Activated naive CD4-positive, alpha-beta T cell treated with anti-CD3 and anti-CD28 coated beads, Interleukin-2, amount 50 U/mL, for 72 hours (primary cell): ENCODE results near the gene MID1. TPM values are rescaled to one million over a fixed set of nuclear protein-coding genes. Genes with fewer than 3 reads are reported as not detected.

Experiments
- ATAC-seq, 2 donors: fragments of 150-1000 bp; cut with Tn5 transposase; 2 replicates each; pipeline ENCODE4 v1.10.0; 2021; ENCODE audit warnings: mild to moderate bottlenecking in 2 of 2, moderate library complexity in 2 of 2
- DNase-seq, 2 donors: peaks; one replicate each; pipeline ENCODE4 v3.0.0; 2021 to 2022; ENCODE audit warnings: low spot score in 2 of 2
- H3K27ac Mint-ChIP-seq, 2 donors: one replicate each; pipeline ENCODE4 v1.8.0; 2022; ENCODE audit warnings: mild to moderate bottlenecking in 2 of 2, mixed read lengths in 2 of 2
- H3K36me3 Mint-ChIP-seq, 2 donors: one replicate each; pipeline ENCODE4 v1.8.0; 2022; ENCODE audit warnings: mixed read lengths in 2 of 2
- H3K9me3 Mint-ChIP-seq, 2 donors: one replicate each; pipeline ENCODE4 v1.8.0; 2022; ENCODE audit warnings: mixed read lengths in 2 of 2
- total RNA-seq, 2 donors: library from RNA; stranded (reverse); gene quantifications; one replicate each; pipeline ENCODE4 v1.2.3, GENCODE V29; 2022

MID1 gene
- total RNA-seq, 2 donors from 2014 or later = 0.91 to 2.7 TPM

- no peaks in the 10 kb centered on the region for H3K36me3 Mint-ChIP-seq
- ATAC-seq (no peak), DNase-seq (no peak)
- no peaks in the 10 kb centered on the region for H3K9me3 Mint-ChIP-seq
- H3K27ac Mint-ChIP-seq = no peak overlapping the region
Measured at GRCh38 chrX:10414156-10414824, 206.1 kb downstream of the MID1 start.

- Mint-ChIP-seq H3K27ac (no peak overlapping the region), H3K36me3 (no peaks in the 10 kb centered on the region), H3K9me3 (no peaks in the 10 kb centered on the region)
- DNase-seq (no peak), ATAC-seq (no peak)
Measured at GRCh38 chrX:10404436-10404835, 215.9 kb downstream of the MID1 start.

- ATAC-seq (no peak), DNase-seq (no peak)
- H3K9me3 Mint-ChIP-seq = peaks cover 0 to under 1% of the 10 kb centered on the region in 2 donors
- H3K27ac Mint-ChIP-seq = no peak overlapping the region
- no peaks in the 10 kb centered on the region for H3K36me3 Mint-ChIP-seq
Measured at GRCh38 chrX:10401239-10401638, 219.1 kb downstream of the MID1 start.

- no peaks in the 10 kb centered on the region for H3K36me3 Mint-ChIP-seq
- H3K9me3 Mint-ChIP-seq = peaks cover 0 to 6% of the 10 kb centered on the region in 2 donors
- H3K27ac Mint-ChIP-seq = no peak overlapping the region
- DNase-seq (no peak), ATAC-seq (no peak)
Measured at GRCh38 chrX:10399043-10399741, 221.2 kb downstream of the MID1 start.

GRCh38 chrX:10398215-10398614 lies 222.2 kb downstream of the MID1 start:
- H3K27ac Mint-ChIP-seq = no peak overlapping the region
- DNase-seq = no peak
- H3K36me3 Mint-ChIP-seq = no peaks in the 10 kb centered on the region
- H3K9me3 Mint-ChIP-seq = peaks cover 0 to 6% of the 10 kb centered on the region in 2 donors
- ATAC-seq = no peak

GRCh38 chrX:10397349-10397748 lies 223.0 kb downstream of the MID1 start:
- ATAC-seq = no peak
- H3K9me3 Mint-ChIP-seq = peaks cover 0 to 6% of the 10 kb centered on the region in 2 donors
- no peak overlapping the region for H3K27ac Mint-ChIP-seq
- DNase-seq = no peak
- no peaks in the 10 kb centered on the region for H3K36me3 Mint-ChIP-seq

GRCh38 chrX:10395643-10396042 lies 224.7 kb downstream of the MID1 start:
- H3K9me3 Mint-ChIP-seq = peaks cover 0 to 6% of the 10 kb centered on the region in 2 donors
- DNase-seq (no peak), ATAC-seq (no peak)
- no peaks in the 10 kb centered on the region for H3K36me3 Mint-ChIP-seq
- no peak overlapping the region for H3K27ac Mint-ChIP-seq
